Vagina (tissue), 2 donors: ENCODE measurements around the gene BMERB1. TPM values are rescaled to one million over a fixed set of nuclear protein-coding genes. Genes with fewer than 3 reads are reported as not detected.

Source experiments
- DNase-seq, 2 donors: peaks; one replicate each; pipeline ENCODE4 v3.0.0-alpha.2; 2017; ENCODE audit errors: extremely low spot score in 2 of 2
- H3K27ac ChIP-seq: fragments of 200-600 bp; sonication (generic); one replicate; pipeline ENCODE4 v1.5.1; 2019
- H3K27me3 ChIP-seq: fragments of 200-600 bp; sonication (generic); one replicate; pipeline ENCODE4 v1.5.1; 2019
- H3K36me3 ChIP-seq, 2 donors: fragments of 200-600 bp; sonication (generic); one replicate each; pipeline ENCODE4 v1.5.1; 2017 to 2019
- H3K4me1 ChIP-seq: fragments of 200-600 bp; sonication (generic); one replicate; pipeline ENCODE4 v1.5.1; 2019
- H3K4me3 ChIP-seq, 2 donors: fragments of 200-600 bp; sonication (generic); 1 replicate in 1 of 2; 2 replicates in 1 of 2; pipeline ENCODE4 v1.5.1; 2016 to 2019
- H3K9me3 ChIP-seq: fragments of 200-600 bp; sonication (generic); one replicate; pipeline ENCODE4 v1.5.1; 2019
- POLR2A ChIP-seq, 2 donors: fragments of 450-650 bp; IDR thresholded peaks; one replicate each; pipeline ENCODE4 v1.6.1; 2017; ENCODE audit warnings: antibody characterized with exemption in 2 of 2, mild to moderate bottlenecking in 2 of 2, moderate library complexity in 2 of 2
- POLR2AphosphoS5 ChIP-seq, 2 donors: sonication (generic); formaldehyde crosslinking; IDR thresholded peaks; one replicate each; pipeline ENCODE4 v1.9.0; 2017; ENCODE audit warnings: antibody characterized with exemption in 2 of 2, mild to moderate bottlenecking in 2 of 2, low read depth in 1 of 2; ENCODE audit not compliant: insufficient read depth in 1 of 2
- intact Hi-C: fragments of 100-400 bp; cut with DNase I; formaldehyde crosslinking; loops from one replicate; pipeline ENCODE4 v1.15.1; 2023
- total RNA-seq: library from RNA; depleted of rRNA; stranded (reverse); fragments of >200 nt; gene quantifications from one replicate; pipeline ENCODE4 v1.2.3, GENCODE V29; 2016
- TF ChIP-seq, protein P1 (sequence below), 3 experiments: fragments of 450-650 bp in 2 of 3; fragments of 200-600 bp in 1 of 3; sonication (generic) in 1 of 3; IDR thresholded peaks; one replicate each; pipeline ENCODE4 v1.5.1; 2017 to 2019; ENCODE audit warnings: antibody characterized with exemption in 3 of 3, mild to moderate bottlenecking in 2 of 3, moderate library complexity in 2 of 3

BMERB1 gene
- total RNA-seq, 1 donor from 2014 or later, result 46.9 TPM

DNA sequence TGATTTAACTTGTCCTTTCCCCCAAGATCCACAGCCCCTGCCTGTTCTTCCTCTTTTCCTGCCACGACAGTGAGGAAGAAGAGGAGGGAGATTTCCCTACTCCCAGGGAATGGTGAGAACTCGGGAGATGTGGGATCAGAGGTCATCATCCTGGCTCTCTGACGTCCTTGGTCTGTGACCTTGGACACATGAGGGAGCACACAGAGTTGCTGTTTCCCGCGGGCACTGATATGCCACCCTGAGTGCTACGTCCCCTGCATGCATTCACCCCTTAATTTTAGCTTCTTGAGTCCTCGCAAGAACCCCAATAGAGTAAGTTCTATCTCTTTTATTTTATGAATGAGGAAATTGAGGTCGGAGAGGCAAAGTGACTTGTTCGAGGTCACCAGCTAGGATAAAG lies 85.4 kb downstream of the BMERB1 start:
- Histone ChIP-seq H3K4me1 (peaks cover 41% of the 10 kb centered on the region), H3K27ac (peak overlapping the region; percentile 30), H3K36me3 (no peaks in the 10 kb centered on the region), H3K9me3 (no peaks in the 10 kb centered on the region), H3K4me3 (no peak overlapping the region), H3K27me3 (no peaks in the 10 kb centered on the region)
- intact Hi-C loops, result loop anchor here (10.0 kb wide), 2 partner anchors 55 to 85 kb away; partner anchors contain the start of gene BMERB1
- TF ChIP-seq POLR2A (IDR thresholded peaks at IDR 0.05) (no peak), POLR2AphosphoS5 (IDR thresholded peaks at IDR 0.05; ENCODE audit: insufficient read depth in 1 of 2, low read depth in 1 of 2) (no peak)
- TF ChIP-seq, protein P1, sequence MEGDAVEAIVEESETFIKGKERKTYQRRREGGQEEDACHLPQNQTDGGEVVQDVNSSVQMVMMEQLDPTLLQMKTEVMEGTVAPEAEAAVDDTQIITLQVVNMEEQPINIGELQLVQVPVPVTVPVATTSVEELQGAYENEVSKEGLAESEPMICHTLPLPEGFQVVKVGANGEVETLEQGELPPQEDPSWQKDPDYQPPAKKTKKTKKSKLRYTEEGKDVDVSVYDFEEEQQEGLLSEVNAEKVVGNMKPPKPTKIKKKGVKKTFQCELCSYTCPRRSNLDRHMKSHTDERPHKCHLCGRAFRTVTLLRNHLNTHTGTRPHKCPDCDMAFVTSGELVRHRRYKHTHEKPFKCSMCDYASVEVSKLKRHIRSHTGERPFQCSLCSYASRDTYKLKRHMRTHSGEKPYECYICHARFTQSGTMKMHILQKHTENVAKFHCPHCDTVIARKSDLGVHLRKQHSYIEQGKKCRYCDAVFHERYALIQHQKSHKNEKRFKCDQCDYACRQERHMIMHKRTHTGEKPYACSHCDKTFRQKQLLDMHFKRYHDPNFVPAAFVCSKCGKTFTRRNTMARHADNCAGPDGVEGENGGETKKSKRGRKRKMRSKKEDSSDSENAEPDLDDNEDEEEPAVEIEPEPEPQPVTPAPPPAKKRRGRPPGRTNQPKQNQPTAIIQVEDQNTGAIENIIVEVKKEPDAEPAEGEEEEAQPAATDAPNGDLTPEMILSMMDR (IDR thresholded peaks at IDR 0.05), result no peak
- no peak for DNase-seq

DNA sequence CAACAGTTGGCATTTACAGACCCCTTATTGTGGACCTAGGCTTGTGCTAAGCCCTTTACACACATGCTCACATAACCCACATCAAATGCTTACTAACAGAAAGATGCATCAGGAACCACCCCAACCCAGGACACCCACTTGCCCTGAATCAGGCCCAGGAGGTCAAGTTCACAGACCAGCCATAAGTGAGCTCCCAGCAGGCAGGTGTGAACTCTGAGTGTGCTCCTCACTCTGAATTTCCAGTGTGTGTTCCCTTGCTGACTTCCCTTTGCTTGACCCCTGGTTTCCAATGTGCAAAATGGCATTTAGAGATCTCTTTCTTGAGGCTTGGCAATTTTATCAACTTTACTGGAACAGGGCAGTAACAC lies 87.0 kb downstream of the BMERB1 start:
- Histone ChIP-seq H3K4me3 (no peak overlapping the region), H3K27me3 (no peaks in the 10 kb centered on the region), H3K27ac (peak overlapping the region; percentile 58), H3K4me1 (peaks cover 41% of the 10 kb centered on the region), H3K36me3 (no peaks in the 10 kb centered on the region), H3K9me3 (no peaks in the 10 kb centered on the region)
- TF ChIP-seq, protein P1 (IDR thresholded peaks at IDR 0.05), result no peak
- peak in 1 of 2 donors; percentile 16 for TF ChIP-seq POLR2AphosphoS5 (IDR thresholded peaks at IDR 0.05; ENCODE audit: insufficient read depth in 1 of 2, low read depth in 1 of 2)
- DNase-seq, result no peak
- intact Hi-C loops, result no loop called here

DNA sequence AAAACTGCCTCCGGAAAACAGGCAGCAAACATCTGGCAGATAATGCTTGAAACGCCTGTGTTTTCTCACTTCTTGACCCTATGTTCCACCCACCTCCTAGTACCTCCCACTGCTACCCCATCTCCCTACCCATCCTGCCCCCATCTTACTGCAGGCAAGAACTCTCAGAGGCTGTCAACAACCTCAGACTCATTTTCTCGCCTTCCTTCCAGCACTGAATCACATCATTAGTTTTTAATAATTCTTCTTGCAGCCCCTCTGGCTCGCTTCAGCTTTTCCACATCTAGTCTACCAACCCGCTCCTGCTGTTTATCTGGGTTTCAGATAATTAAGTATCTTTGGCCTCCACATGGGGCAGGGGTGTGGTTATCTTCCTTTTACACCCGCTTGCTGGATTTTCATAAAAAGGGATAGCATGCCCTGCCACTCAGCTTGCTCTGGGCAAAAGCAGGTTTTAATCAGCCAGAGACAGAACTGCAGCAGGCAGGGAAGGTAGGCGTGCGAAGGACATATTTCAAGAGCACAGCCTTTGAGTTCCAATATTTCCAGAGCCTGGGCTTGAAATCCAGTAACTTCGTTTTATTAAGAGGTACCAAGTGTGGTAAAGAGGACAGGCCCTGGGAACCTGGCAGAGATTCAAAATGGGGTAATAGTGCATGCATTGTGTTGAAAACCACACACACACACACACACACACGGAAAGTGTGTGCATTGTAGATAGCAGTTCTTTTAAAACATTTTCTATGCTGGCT lies 87.5 kb downstream of the BMERB1 start:
- H3K27me3 ChIP-seq, result no peaks in the 10 kb centered on the region
- H3K9me3 ChIP-seq, result no peaks in the 10 kb centered on the region
- no peak for TF ChIP-seq POLR2AphosphoS5 (IDR thresholded peaks at IDR 0.05; ENCODE audit: insufficient read depth in 1 of 2, low read depth in 1 of 2)
- TF ChIP-seq POLR2A (IDR thresholded peaks at IDR 0.05), result no peak
- TF ChIP-seq, protein P1 (IDR thresholded peaks at IDR 0.05), result no peak
- DNase-seq, result no peak
- no peaks in the 10 kb centered on the region for H3K36me3 ChIP-seq
- peak overlapping the region; percentile 58 for H3K27ac ChIP-seq
- H3K4me3 ChIP-seq, result no peak overlapping the region
- intact Hi-C loops, result no loop called here
- H3K4me1 ChIP-seq, result peaks cover 41% of the 10 kb centered on the region

DNA sequence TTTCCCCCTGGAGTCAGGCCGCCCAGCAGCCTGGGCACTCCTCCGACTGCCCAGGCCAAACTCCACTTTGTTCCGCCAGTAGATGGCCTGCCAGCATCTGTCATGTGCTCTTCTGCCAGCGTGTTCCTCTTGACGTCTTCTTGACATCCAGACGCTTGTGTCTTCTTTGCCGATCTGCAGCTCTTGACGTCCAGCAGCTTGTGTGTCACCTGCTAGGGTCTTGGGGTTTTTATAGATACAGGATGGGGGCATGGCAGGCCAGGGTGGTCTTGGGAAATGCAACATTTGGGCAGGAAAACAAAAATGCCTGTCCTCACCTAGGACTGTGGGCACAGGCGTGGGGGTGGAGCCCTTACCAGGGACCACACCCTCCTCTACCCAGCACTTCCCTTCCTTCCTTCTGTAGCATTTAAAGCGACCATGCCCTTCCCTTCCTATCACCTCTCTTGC lies 88.7 kb downstream of the BMERB1 start:
- Histone ChIP-seq H3K27me3 (no peaks in the 10 kb centered on the region), H3K4me1 (peaks cover 37% of the 10 kb centered on the region), H3K36me3 (no peaks in the 10 kb centered on the region), H3K27ac (peak overlapping the region; percentile 13), H3K9me3 (no peaks in the 10 kb centered on the region), H3K4me3 (no peak overlapping the region)
- no peak for DNase-seq
- TF ChIP-seq, protein P1 (IDR thresholded peaks at IDR 0.05), result no peak
- TF ChIP-seq POLR2AphosphoS5 (IDR thresholded peaks at IDR 0.05; ENCODE audit: insufficient read depth in 1 of 2, low read depth in 1 of 2) (no peak), POLR2A (IDR thresholded peaks at IDR 0.05) (no peak)
- intact Hi-C loops, result no loop called here

DNA sequence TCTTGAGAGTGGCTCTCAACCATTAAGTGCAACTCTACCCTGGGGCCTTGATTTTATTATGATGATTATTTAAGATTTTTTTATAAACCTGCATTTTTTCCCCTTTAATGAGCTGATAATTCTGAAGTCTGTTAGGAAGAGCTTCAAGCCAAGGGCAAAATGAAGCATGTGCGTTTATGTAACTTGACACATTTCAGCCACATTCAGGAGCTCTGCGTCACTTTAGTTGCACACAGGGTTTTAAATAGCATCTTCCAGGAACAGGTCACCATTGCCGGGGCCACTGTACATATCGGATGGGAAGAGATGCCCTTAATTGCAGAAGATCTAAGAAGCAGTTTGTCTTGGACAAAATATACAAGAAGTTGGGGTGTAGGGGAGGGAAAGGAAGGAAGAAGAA lies 89.6 kb downstream of the BMERB1 start:
- no peak overlapping the region for H3K27ac ChIP-seq
- intact Hi-C loops, result no loop called here
- DNase-seq, result no peak
- no peak overlapping the region for H3K4me3 ChIP-seq
- no peaks in the 10 kb centered on the region for H3K9me3 ChIP-seq
- no peaks in the 10 kb centered on the region for H3K36me3 ChIP-seq
- no peaks in the 10 kb centered on the region for H3K27me3 ChIP-seq
- TF ChIP-seq POLR2A (IDR thresholded peaks at IDR 0.05) (no peak), POLR2AphosphoS5 (IDR thresholded peaks at IDR 0.05; ENCODE audit: insufficient read depth in 1 of 2, low read depth in 1 of 2) (no peak)
- TF ChIP-seq, protein P1 (IDR thresholded peaks at IDR 0.05), result no peak
- H3K4me1 ChIP-seq, result peaks cover 32% of the 10 kb centered on the region
